Muscle layer of colon (tissue), 2 donors: ENCODE results near the gene PDILT.

Experiments
- H3K27ac ChIP-seq: one replicate; pipeline ENCODE4 v1.7.0; 2013; ENCODE audit warnings: low read depth, mild to moderate bottlenecking, low read length, moderate library complexity
- H3K27me3 ChIP-seq, 2 donors: one replicate each; pipeline ENCODE4 v1.7.0; 2013; ENCODE audit warnings: low read length in 2 of 2, mild to moderate bottlenecking in 2 of 2; ENCODE audit not compliant: insufficient read depth in 2 of 2, control insufficient read depth in 1 of 2
- H3K36me3 ChIP-seq: one replicate; pipeline ENCODE4 v1.7.0; 2013; ENCODE audit warnings: mild to moderate bottlenecking, low read length; ENCODE audit not compliant: insufficient read depth
- H3K4me1 ChIP-seq: one replicate; pipeline ENCODE4 v1.7.0; 2013; ENCODE audit warnings: mild to moderate bottlenecking, low read length; ENCODE audit not compliant: insufficient read depth
- H3K4me3 ChIP-seq, 2 donors: one replicate each; pipeline ENCODE4 v1.7.0; 2013; ENCODE audit warnings: low read length in 2 of 2, low read depth in 1 of 2, mild to moderate bottlenecking in 1 of 2, moderate library complexity in 1 of 2
- H3K9ac ChIP-seq: one replicate; pipeline ENCODE4 v1.7.0; 2013; ENCODE audit warnings: low read length
- H3K9me3 ChIP-seq: one replicate; pipeline ENCODE4 v1.7.0; 2013; ENCODE audit warnings: mild to moderate bottlenecking, low read length
- donor health status: abdominal sarcoma.
- donor health status: Adenocarcinoma of cecum.

The PDILT gene

DNA sequence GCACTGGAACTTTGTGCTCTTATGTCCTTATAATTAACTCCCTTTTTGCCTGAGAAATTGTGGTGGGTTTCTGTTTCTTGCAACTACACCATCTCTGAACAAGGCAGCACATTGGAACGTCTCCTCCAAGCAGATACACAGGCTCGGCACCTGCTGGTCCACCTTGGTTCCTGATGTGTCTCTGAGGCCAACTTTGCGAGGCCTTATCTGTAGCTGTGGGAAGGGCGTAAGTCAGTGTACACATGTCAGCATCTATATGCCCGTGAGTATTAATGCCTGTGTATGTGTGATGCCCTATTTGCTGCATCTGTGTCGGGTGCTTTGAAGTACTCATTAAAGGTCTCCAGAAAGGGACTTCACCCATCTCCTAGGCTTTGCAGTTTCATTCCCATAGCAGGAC, 94.8 kb downstream of the PDILT start:
- H3K9me3 ChIP-seq, result no peaks in the 10 kb centered on the region
- H3K9ac ChIP-seq, result no peak overlapping the region
- no peaks in the 10 kb centered on the region for H3K4me1 ChIP-seq
- no peaks in the 10 kb centered on the region for H3K27me3 ChIP-seq
- no peaks in the 10 kb centered on the region for H3K36me3 ChIP-seq
- no peak overlapping the region for H3K4me3 ChIP-seq
- no peak overlapping the region for H3K27ac ChIP-seq
